DOHH2 (cell line): Measurements from ENCODE around the gene PTPRN2.

Experiments used
- H3F3A ChIP-seq: fragments of 200-600 bp; sonication (generic), shearing (Covaris generic); 2 replicates; pipeline ENCODE4 v1.6.0; 2016; ENCODE audit warnings: antibody characterized with exemption, mild to moderate bottlenecking; ENCODE audit not compliant: control insufficient read depth, insufficient read depth
- H3K27ac ChIP-seq: fragments of 200-600 bp; sonication (generic); 2 replicates; pipeline ENCODE4 v1.5.1; 2014; ENCODE audit warnings: low read depth, mild to moderate bottlenecking, low read length, moderate library complexity
- H3K27me3 ChIP-seq: fragments of 200-600 bp; sonication (generic); 2 replicates; pipeline ENCODE4 v1.6.1; 2014; ENCODE audit warnings: mild to moderate bottlenecking, low read length, mixed read lengths; ENCODE audit not compliant: control insufficient read depth
- H3K36me3 ChIP-seq: fragments of 200-600 bp; sonication (generic); 2 replicates; pipeline ENCODE4 v1.6.1; 2014; ENCODE audit warnings: mild to moderate bottlenecking, low read length, moderate library complexity, mixed read lengths; ENCODE audit not compliant: control insufficient read depth
- H3K4me1 ChIP-seq: fragments of 200-600 bp; sonication (generic); 2 replicates; pipeline ENCODE4 v1.6.1; 2014; ENCODE audit warnings: mild to moderate bottlenecking, low read length, mixed read lengths; ENCODE audit not compliant: control insufficient read depth
- H3K4me2 ChIP-seq: fragments of 200-600 bp; sonication (generic); 2 replicates; pipeline ENCODE4 v1.6.0; 2014; ENCODE audit warnings: mild to moderate bottlenecking, low read length, moderate library complexity
- H3K4me3 ChIP-seq: fragments of 200-600 bp; sonication (generic); 2 replicates; pipeline ENCODE4 v1.5.1; 2014; ENCODE audit warnings: mild to moderate bottlenecking, low read length, mixed read lengths
- H3K79me2 ChIP-seq: fragments of 200-600 bp; sonication (generic); 2 replicates; pipeline ENCODE4 v1.6.1; 2014; ENCODE audit warnings: mild to moderate bottlenecking, low read length, mixed read lengths; ENCODE audit not compliant: control insufficient read depth
- H3K9me2 ChIP-seq: fragments of 200-600 bp; sonication (generic); replicated peaks from 2 replicates; pipeline ENCODE4 v1.6.1; 2014; ENCODE audit warnings: mild to moderate bottlenecking, low read length, mixed read lengths; ENCODE audit not compliant: control insufficient read depth
- H3K9me3 ChIP-seq: fragments of 200-600 bp; sonication (generic); 2 replicates; pipeline ENCODE4 v1.6.1; 2014; ENCODE audit warnings: antibody characterized with exemption, low read length, mixed read lengths; ENCODE audit not compliant: control insufficient read depth, insufficient read depth
- H4K20me1 ChIP-seq: fragments of 200-600 bp; sonication (generic); 2 replicates; pipeline ENCODE4 v1.6.0; 2014; ENCODE audit warnings: low read depth, mild to moderate bottlenecking, antibody characterized with exemption, low read length, moderate library complexity; ENCODE audit not compliant: control insufficient read depth, insufficient read depth
- CTCF ChIP-seq: fragments of 200-600 bp; sonication (generic); IDR thresholded peaks from one replicate; pipeline ENCODE4 v1.5.1; 2014; ENCODE audit warnings: antibody characterized with exemption, mild to moderate bottlenecking, low read depth, low read length; ENCODE audit not compliant: poor library complexity, severe bottlenecking
- EZH2phosphoT487 ChIP-seq: fragments of 200-600 bp; sonication (generic); IDR thresholded peaks from 2 replicates; pipeline ENCODE4 v1.6.1; 2017; ENCODE audit warnings: borderline replicate concordance, mild to moderate bottlenecking, antibody characterized with exemption, low read length, moderate library complexity, mixed read lengths

Gene PTPRN2

GRCh38 chr7:158093156-158093796 lies 494.3 kb downstream of the PTPRN2 start:
- Histone ChIP-seq H4K20me1 (no peaks in the 10 kb centered on the region), H3F3A (no peaks in the 10 kb centered on the region), H3K4me1 (no peaks in the 10 kb centered on the region), H3K27ac (no peak overlapping the region), H3K79me2 (no peaks in the 10 kb centered on the region), H3K4me3 (no peak overlapping the region), H3K36me3 (no peaks in the 10 kb centered on the region), H3K9me3 (peaks cover 21% of the 10 kb centered on the region), H3K27me3 (no peaks in the 10 kb centered on the region), H3K9me2 (no peaks in the 10 kb centered on the region), H3K4me2 (no peak overlapping the region)
- TF ChIP-seq EZH2phosphoT487 (no peak), CTCF (no peak)

GRCh38 chr7:158087196-158087595 lies 500.4 kb downstream of the PTPRN2 start:
- peaks cover 49% of the 10 kb centered on the region for H3K9me3 ChIP-seq
- TF ChIP-seq EZH2phosphoT487 (no peak), CTCF (no peak)

GRCh38 chr7:158085741-158086695 lies 501.6 kb downstream of the PTPRN2 start:
- Histone ChIP-seq H4K20me1 (no peaks in the 10 kb centered on the region), H3K4me3 (no peak overlapping the region), H3K9me2 (no peaks in the 10 kb centered on the region), H3K4me2 (no peak overlapping the region), H3K36me3 (no peaks in the 10 kb centered on the region), H3K27ac (no peak overlapping the region), H3K4me1 (no peaks in the 10 kb centered on the region), H3K9me3 (peaks cover 55% of the 10 kb centered on the region), H3K27me3 (no peaks in the 10 kb centered on the region), H3F3A (no peaks in the 10 kb centered on the region), H3K79me2 (no peaks in the 10 kb centered on the region)
- no peak for TF ChIP-seq EZH2phosphoT487
- no peak for TF ChIP-seq CTCF

More at GRCh38 chr7:158087196-158087595, 500.4 kb downstream of the PTPRN2 start:
- Histone ChIP-seq H3K79me2 (no peaks in the 10 kb centered on the region), H3F3A (no peaks in the 10 kb centered on the region), H3K27ac (no peak overlapping the region), H3K9me2 (no peaks in the 10 kb centered on the region), H3K4me1 (no peaks in the 10 kb centered on the region), H3K4me2 (no peak overlapping the region), H3K36me3 (no peaks in the 10 kb centered on the region), H4K20me1 (no peaks in the 10 kb centered on the region), H3K4me3 (no peak overlapping the region), H3K27me3 (no peaks in the 10 kb centered on the region)
